Stimulated activated CD4-positive, alpha-beta T cell treated with anti-CD3 and anti-CD28 coated beads, Interleukin-12 subunit alpha, Interleukin-12 subunit beta, amount 100 ng/mL, for 24 hours (primary cell): ENCODE data around the gene PAPLN.

Source experiments
- DNase-seq, 2 experiments: peaks; one replicate each; pipeline ENCODE4 v3.0.0-alpha.2; 2020; ENCODE audit warnings: low read depth in 2 of 2

PAPLN gene

DNA sequence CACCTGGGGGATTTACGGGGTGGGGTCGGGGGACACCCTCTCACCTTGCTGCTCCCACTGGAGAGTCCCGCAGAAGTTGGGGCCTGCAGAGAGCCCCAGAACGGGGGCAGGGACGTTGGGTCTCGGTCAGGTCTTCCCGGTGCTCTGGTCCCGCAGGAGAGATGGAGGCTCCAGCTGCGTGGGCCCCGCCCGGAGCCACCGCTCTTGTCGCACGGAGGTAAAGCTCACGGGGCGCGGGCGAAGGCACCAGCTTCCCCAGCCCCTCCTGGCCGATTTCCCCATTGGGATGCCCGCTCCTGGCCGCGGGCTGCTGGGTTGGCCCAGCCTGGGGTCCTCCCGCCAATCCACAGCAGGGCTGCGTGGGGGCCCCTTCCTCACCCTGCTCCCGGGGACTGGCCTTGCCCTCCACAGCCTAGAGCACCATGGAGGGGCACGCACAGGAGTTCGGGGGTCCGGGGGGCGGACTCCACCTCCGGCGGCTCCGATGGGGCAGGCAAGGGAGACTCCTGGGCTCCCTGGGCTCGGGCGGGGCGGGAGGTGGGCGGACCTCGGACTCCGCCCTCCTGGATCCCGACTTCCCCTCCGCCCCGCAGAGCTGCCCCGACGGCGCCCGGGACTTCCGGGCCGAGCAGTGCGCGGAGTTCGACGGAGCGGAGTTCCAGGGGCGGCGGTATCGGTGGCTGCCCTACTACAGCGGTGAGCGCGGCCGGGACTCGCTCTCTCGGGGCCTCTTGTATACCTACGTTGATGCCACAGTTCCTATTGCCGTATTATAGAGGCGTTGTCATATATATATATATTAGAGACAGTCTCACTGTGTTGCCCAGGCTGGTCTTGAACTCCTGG lies 8.4 kb downstream of the PAPLN start:
- peak; percentile 10 to 45 for DNase-seq

DNA sequence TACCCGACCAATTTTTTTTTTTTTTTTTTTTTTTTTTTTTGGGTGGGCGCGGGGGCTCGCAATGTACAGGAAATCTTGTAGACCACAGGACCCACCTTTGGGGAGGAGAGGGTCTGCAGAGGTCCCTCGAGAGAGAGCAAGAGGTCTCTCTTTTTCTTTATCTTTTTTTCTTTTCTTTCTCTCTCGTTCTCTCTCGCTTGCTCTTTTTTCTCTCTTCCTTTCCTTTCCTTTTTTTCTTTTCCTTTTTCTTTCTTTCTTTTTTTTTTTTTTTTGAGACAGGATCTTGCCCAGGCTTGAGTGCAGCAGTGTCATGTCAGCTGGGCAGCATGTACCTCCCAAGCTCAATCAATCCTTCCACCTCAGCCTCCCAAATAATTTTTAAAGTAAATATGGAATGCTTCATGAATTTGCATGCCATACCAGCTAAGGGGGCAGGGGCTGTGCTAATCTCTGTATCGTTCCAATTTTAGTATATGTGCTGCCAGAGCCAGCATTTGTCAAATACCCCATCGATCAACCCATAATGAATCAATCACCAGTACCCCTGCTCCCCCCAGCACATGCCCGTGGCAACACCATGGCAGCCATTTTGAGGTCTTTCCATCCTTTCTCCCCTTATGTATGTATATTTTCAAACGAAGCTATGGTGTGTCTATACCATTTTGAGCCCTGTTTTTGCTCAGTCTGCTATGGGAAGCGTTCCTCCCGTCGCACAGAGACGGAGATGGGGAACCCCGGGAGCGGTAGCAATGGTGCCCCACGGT lies 9.3 kb downstream of the PAPLN start:
- no peak for DNase-seq

DNA sequence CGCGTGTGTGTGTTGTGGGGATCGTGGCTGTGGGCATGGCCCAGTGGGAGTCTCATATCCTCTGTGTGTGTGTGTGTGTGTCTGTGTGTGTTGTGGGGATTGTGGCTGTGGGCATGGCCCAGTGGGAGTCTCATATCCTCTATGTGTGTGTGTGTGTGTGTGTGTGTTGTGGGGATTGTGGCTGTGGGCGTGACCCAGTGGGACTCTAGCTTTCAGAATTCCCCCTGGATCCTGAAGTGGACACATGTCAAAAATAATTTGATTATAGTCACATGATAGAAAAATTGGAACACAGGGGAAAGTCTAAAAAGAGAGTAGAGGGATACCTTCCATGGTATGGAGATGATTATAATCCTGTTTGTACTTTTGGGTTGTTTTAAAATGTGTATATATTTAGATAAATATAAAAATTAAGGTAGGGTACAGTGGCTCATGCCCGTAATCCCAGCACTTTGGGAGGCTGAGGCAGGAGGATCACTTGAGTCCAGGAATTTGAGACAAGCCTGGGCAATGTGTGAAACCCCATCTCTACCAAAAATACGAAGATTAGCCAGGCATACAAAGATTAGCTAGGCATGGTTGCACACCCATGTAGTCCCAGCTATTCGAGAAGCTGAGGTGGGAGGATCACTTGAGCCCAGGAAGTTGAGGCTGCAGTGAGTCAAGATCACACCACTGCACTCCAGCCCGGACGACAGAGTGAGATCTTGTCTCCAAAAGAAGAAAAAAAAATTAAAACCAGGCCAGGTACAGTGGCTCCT lies 11.0 kb downstream of the PAPLN start:
- DNase-seq, result no peak

DNA sequence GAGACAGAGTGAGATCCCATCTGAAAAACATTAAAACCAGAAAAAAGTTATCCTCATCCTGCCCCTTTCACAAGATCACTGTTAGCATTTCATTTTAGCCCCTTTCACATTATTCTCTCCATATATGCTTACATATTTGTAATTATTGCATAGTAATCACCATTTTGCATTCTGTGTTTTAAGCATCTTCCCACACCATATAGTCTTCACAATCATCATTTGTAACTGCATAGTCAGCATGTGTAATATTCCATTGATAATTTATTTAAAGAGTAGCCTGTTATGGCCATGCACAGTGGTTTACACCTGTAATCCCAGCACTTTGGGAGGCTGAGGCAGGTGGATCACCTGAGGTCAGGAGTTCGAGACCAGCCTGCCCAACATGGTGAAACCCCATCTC lies 11.8 kb downstream of the PAPLN start:
- no peak for DNase-seq

DNA sequence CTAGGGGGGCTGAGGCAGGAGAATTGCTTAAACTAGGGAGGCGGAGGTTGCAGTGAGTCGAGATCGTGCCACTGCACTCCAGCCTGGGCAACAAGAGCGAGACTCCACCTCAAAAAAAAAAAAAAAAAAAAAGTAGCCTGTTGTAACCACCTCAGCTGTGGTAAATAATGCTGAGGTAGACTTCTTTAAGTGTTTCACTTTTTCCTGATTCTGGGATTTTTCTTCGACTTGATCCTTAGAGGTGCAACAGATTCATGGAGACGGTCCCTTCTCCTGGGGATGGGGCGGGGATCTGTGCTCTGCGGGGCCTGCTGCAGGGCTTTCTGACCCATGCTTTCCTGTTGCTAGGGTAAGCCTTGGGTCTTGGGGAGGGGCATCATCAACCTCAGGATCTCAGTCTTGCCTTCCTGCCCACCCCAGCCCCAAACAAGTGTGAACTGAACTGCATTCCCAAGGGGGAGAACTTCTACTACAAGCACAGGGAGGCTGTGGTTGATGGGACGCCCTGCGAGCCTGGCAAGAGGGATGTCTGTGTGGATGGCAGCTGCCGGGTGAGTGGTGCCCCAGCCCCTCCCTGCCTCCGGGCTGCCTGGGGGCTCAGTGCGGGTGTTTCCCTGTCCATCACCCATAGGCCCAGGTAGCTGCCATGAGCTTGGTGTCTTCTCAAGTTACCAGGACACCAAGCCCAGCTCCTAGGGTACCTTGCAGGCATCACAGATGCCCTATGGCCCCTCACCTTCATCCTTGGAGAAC lies 12.4 kb downstream of the PAPLN start:
- DNase-seq, result no peak

DNA sequence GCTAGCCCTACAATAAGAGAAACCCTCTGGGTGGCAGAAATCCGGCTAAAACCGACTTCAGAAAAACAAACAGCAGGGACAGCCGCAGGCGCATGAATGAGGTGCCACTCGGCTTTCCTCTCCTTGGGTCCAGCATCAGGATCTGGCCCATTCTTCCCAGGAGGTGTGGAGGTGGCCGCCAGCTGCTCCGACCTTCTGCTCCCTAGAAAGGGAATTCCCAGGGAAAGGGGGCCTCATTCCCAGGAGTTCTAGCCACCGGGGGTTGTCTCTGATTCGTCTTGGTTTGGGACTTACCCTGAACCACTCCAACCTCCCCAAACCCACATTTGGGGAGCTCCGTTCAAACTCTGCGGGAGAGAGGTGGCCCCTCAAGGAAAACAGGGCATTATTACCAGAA lies 13.0 kb downstream of the PAPLN start:
- no peak for DNase-seq

DNA sequence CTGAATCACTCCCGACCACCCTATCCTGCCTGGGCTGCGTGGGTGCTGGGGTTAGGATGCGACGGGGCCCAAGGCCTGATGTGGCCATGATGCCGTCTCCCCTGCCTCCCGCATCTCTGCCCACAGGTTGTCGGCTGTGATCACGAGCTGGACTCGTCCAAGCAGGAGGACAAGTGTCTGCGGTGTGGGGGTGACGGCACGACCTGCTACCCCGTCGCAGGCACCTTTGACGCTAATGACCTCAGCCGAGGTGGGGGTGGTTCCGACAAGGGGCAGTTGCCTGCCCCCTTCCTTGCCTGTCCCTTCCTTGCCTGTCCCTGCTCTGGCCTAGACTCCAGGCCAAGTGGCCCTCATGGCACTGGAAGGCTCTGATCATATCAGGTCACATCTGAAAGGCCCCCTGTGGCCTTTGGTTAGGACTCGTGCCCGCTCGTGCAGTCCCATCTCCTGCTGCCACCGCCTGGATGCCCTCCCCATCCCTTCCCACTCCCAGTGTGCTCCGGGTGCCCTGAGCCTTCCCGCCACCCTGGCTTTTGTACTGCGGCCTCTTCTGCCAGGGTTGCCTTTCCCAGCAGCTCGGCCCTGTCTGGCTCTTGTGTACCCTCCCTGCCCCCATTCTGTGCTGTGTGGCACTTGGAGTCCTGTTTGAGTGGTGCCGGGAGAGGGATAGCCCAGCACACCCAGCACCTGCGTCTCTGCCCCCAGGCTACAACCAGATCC lies 13.6 kb downstream of the PAPLN start:
- DNase-seq, result no peak

DNA sequence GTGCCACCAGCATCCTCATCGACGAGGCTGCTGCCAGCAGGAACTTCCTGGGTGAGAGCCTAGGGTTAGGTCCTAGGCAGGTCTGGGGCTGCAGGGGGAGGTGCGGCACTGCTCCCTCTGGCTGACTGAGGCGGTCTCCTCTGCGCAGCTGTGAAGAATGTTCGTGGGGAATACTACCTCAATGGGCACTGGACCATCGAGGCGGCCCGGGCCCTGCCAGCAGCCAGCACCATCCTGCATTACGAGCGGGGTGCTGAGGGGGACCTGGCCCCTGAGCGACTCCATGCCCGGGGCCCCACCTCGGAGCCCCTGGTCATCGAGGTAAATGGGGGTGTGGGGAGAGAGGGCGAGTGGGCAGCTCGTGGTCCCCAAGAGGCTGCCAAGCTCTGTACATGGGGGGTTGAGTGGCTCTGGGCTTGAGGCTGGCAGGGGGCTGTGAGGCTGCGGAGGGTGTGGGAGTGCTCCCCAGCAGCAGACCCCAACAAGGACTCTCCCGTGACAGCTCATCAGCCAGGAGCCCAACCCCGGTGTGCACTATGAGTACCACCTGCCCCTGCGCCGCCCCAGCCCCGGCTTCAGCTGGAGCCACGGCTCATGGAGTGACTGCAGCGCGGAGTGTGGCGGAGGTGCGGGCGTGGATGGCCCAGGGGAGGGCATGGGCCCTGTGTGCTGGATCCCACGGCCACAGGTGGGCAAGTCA lies 14.4 kb downstream of the PAPLN start:
- DNase-seq, result no peak

DNA sequence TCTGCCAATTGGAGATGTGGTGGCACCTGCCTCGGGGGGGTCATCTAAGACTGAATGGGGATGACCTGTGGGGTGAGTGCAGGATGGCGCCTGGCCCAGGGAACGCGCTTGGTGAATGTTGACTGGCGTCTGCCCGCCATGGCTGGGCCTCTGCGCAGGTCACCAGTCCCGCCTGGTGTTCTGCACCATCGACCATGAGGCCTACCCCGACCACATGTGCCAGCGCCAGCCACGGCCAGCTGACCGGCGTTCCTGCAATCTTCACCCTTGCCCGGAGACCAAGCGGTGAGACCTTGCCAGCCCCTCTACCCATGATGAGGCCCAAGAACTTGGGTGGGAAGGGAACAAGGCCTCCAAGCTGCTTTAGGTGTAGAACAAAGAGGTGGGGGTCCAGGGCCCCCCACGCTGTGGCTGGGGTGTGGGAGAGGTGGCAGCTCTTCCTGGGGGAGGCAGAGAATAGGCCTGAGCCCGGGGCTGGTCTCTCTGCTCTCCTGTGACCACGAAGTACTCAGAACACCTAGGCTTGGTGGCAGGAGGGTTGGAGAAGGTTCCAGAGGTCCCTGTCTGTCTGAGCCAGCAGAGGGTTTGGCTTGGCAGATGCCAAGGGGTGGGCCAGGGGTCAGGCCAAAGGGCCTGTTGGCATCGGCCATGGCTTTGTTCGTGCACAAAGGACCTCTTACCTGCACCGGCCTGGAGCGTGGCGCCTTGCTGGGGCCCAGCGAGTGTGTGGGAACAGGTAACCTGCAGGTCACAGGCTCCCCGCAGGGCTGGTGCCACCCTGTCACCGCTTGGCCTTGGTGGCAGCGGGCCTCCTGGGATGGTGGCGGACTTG lies 15.4 kb downstream of the PAPLN start:
- no peak for DNase-seq

DNA sequence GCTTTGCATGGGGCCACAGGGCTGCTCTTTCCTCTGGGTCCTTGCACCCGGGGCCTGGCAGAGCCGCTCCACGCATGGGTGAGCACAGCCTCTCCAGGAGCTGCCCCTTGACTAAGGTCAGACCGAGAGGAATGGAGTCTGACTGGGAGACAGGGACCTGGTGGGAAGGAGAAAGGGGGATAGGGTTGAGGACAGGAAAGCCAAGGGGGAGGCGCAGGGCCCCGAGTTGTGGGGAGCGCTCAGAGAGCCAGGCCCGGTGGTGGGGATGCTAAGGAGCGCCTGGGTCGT lies 16.0 kb downstream of the PAPLN start:
- no peak for DNase-seq

DNA sequence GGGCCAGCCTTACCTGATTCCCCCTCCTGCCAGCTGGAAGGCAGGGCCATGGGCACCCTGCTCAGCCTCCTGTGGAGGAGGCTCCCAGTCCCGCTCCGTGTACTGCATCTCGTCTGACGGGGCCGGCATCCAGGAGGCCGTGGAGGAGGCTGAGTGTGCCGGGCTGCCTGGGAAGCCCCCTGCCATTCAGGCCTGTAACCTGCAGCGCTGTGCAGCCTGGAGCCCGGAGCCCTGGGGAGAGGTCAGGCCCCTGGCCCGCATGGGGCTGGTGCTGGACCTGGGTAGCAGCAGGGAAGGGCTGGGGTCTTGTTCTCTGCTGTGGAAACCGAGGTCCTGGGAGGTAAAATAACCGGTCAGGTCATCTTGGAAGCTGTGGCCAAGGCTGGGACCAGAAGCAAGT lies 16.4 kb downstream of the PAPLN start:
- DNase-seq, result no peak

DNA sequence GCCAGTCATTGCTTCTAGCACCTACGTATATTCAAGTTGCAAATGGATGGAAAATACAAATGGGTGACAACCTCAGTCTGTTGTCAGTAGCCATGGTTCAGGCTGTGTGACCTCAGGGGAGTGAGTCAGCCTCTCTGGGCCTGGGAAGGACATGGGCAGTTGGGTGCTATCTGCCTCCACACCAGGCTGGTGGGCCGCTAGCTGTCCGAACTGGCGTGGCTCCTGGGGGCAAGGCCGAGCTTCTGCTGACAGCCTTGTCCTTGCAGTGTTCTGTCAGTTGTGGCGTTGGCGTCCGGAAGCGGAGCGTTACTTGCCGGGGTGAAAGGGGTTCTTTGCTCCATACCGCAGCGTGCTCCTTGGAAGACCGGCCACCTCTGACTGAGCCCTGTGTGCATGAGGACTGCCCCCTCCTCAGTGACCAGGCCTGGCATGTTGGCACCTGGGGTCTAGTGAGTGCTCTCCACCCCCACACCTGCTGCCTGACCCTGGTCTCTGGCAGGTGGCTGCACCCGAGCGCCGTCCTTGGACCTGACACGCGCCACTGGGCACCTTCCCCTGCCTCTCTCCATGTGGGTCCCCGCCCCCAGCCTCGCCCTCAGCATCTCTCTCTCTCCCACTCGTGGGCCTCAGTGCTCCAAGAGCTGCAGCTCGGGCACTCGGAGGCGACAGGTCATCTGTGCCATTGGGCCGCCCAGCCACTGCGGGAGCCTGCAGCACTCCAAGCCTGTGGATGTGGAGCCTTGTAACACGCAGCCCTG lies 17.1 kb downstream of the PAPLN start:
- DNase-seq, result no peak

DNA sequence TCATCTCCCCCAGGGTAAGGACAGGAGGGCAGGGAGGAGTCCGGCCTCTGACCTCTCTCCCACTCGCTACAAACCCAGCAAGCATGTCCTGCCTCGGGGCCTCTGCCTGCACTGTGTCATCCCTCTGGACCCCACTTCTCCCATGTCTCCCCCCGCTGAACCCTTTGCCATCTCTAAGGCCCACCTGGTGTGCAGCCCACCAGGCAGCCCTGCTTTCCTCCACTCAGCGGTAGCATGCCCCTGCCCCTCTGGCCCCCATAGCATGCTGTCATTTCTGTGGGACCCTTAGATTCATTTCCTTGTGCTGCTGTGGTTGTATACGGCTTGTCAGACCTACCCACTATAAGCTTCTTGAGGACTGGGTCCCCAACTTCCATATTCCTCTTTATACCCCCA lies 17.7 kb downstream of the PAPLN start:
- no peak for DNase-seq

DNA sequence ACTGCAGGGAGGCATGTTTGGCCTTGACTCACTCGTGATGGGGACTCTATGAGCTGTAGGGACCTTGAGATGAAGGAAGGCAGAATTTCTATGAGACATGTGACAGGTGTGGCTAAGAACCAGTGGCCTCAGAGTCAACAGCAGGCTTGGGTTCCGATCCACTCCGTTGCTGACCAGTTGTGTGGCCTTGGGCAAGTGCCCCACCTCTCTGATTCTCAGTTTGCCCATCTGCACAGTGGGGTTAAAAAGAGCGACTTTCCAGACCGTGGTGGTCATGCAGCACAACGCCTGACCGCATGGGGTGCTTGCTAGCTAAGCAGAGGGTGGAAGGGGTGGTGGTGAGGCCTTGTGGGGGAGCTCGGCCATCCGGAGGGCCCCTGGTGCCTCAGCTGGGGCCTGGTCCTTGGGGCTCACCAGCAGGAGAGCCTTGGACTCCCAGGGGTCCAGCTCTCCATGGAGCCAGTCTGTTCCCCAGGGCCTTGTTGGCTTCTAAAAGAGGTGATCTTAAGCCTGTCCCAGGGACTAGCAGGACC lies 18.5 kb downstream of the PAPLN start:
- DNase-seq, result no peak

DNA sequence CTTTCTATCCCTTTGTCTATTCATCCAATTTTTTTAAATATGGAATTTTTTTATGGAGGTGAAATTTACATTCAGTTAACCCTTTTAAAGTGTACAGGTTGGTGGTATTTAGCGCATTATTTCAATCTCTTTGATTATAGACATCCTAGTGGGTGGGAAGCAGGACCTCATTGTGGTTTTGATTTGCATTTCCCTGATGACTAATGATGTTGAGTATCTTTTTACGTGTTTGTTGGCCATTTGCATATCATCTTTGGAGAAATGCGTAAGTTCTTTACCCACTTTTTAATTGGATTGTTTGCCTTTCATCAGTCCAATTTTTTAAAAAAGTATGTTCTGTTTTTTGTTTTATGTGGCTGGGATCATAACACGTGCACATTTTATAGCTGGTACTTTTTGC lies 20.8 kb downstream of the PAPLN start:
- DNase-seq, result no peak

DNA sequence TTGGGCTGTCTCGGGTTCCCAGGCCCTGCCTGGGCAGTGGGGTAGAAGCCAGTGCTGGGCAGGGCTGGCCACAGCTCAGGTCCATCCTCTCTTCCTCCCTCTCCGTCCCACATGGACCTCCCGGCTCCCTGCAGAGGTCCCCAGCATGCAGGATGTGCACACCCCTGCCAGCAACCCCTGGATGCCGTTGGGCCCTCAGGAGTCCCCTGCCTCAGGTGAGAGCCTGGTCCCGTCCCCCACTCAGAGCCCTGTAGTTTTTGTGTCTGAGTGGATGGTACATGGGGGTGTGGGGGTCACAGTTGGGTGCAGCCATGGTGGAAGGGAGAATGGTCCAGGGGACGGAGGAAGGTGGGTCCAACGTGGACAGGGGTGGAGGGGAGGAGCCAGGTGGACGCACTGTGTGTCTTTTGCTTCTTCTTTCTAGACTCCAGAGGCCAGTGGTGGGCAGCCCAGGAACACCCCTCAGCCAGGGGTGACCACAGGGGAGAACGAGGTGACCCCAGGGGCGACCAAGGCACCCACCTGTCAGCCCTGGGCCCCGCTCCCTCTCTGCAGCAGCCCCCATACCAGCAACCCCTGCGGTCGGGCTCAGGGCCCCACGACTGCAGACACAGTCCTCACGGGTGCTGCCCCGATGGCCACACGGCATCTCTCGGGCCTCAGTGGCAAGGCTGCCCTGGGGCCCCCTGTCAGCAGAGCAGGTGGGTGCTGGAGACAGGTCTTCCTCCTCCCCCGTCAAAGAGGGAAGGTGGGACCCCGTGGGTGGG lies 21.7 kb downstream of the PAPLN start:
- no peak for DNase-seq

DNA sequence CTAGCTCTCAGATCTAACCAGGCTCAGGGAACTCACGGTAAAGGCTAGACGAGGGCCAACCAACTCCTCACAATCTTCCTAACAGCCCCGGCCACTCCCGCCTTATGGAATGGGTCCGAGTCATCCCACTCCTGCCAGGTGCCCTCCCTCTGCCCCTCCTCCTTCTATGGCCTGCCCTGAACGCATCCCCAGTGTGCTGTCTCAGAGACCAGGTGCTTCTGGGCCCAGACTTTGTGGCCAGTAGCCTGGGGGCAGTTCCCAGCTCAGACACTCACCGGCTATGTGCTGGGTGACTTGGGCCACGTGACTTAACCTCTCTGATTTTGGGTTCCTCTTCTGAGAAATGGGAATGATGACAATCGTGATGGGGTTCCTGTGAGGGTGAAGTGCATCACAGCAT lies 22.5 kb downstream of the PAPLN start:
- no peak for DNase-seq

DNA sequence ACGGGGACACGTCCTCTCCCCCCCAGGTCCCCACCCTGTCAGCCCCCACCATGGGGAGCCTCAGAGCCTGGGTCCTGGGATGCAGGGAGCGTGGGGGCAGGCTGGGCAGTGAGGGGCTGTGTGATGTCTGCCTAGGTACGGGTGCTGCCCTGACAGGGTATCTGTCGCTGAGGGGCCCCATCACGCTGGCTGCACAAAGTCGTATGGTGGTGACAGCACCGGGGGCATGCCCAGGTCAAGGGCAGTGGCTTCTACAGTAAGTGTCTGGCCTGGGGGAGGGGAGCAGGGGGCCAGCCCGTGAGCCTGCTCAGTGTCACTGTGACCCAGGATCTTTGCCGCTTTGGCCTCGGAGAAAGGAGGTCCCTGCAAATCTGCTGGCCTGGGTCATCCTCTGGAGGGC lies 23.3 kb downstream of the PAPLN start:
- no peak for DNase-seq
